Endothelial cell (in vitro differentiated cells): ENCODE results near the gene NTM. TPM values are rescaled to one million over a fixed set of nuclear protein-coding genes. Genes with fewer than 3 reads are reported as not detected.

Experiments used
- DNase-seq: peaks from one replicate; pipeline ENCODE4 v3.0.0; 2021; ENCODE audit warnings: low spot score
- H3K27ac Mint-ChIP-seq: one replicate; pipeline ENCODE4 v1.8.0; 2021; ENCODE audit warnings: mixed read lengths, inconsistent platforms; ENCODE audit not compliant: unreplicated experiment
- H3K27me3 Mint-ChIP-seq: one replicate; pipeline ENCODE4 v1.8.0; 2021; ENCODE audit warnings: mild to moderate bottlenecking, moderate library complexity, mixed read lengths, inconsistent platforms; ENCODE audit not compliant: unreplicated experiment
- H3K36me3 Mint-ChIP-seq: one replicate; pipeline ENCODE4 v1.8.0; 2021; ENCODE audit warnings: mild to moderate bottlenecking, low read depth, mixed read lengths, inconsistent platforms; ENCODE audit not compliant: unreplicated experiment
- H3K4me1 Mint-ChIP-seq: one replicate; pipeline ENCODE4 v1.8.0; 2021; ENCODE audit warnings: mild to moderate bottlenecking, mixed read lengths, inconsistent platforms; ENCODE audit not compliant: unreplicated experiment
- H3K4me3 Mint-ChIP-seq: one replicate; pipeline ENCODE4 v1.8.0; 2021; ENCODE audit warnings: mild to moderate bottlenecking, mixed read lengths, inconsistent platforms; ENCODE audit not compliant: unreplicated experiment
- H3K9me3 Mint-ChIP-seq: one replicate; pipeline ENCODE4 v1.8.0; 2021; ENCODE audit warnings: mixed read lengths, inconsistent platforms; ENCODE audit not compliant: unreplicated experiment
- CTCF ChIP-seq: fragments of 200-600 bp; sonication (generic); IDR thresholded peaks from one replicate; pipeline ENCODE4 v1.5.0; 2021; ENCODE audit warnings: antibody characterized with exemption; ENCODE audit not compliant: unreplicated experiment
- total RNA-seq: library from RNA; stranded (reverse); fragmentation: NEBNext Ultra II Directional; extraction: Animal tissue kit (Norgen Biotek cat#: 25700); gene quantifications from one replicate; pipeline ENCODE4 v1.2.1, GENCODE V29; 2021; ENCODE audit not compliant: unreplicated experiment

Gene NTM
- total RNA-seq, 1 donor from 2014 or later: 3.6 TPM

GRCh38 chr11:131595797-131596196 lies 225.4 kb downstream of the NTM start:
- TF ChIP-seq CTCF: no peak
- Mint-ChIP-seq H3K27me3 (peaks cover 1% of the 10 kb centered on the region), H3K4me1 (peaks cover 7% of the 10 kb centered on the region), H3K36me3 (no peaks in the 10 kb centered on the region), H3K9me3 (no peaks in the 10 kb centered on the region), H3K27ac (no peak overlapping the region), H3K4me3 (no peak overlapping the region)
- no peak for DNase-seq

DNA sequence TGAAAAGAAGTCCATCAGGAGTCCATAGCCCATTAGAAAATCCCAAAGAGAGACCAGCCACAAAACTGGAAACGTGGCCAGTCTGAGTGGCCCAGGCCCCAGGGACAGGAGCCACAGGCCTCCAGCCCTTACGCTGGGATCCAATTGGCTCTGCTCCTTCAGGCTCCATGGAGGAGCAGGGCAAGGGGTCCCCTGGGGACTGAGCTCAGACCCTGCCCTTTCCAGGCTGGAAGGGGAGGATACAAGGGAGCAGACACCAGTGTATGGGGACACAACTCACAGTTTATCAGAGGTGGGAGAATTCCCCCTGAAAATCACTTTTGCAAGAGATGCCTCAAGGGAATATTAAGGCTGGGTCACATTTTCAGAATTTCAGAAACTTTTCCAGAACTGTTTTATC lies 227.5 kb downstream of the NTM start:
- H3K4me1 Mint-ChIP-seq: peaks cover under 1% of the 10 kb centered on the region
- H3K27me3 Mint-ChIP-seq: no peaks in the 10 kb centered on the region
- H3K9me3 Mint-ChIP-seq: no peaks in the 10 kb centered on the region

GRCh38 chr11:131598305-131598704 lies 227.9 kb downstream of the NTM start:
- Mint-ChIP-seq H3K4me1 (no peaks in the 10 kb centered on the region), H3K36me3 (no peaks in the 10 kb centered on the region), H3K9me3 (no peaks in the 10 kb centered on the region), H3K4me3 (no peak overlapping the region), H3K27me3 (no peaks in the 10 kb centered on the region), H3K27ac (no peak overlapping the region)
- no peak for DNase-seq
- no peak for TF ChIP-seq CTCF

More for the DNA sequence above, 227.5 kb downstream of the NTM start:
- TF ChIP-seq CTCF: no peak
- DNase-seq: no peak
- Mint-ChIP-seq H3K36me3 (no peaks in the 10 kb centered on the region), H3K4me3 (no peak overlapping the region), H3K27ac (no peak overlapping the region)

DNA sequence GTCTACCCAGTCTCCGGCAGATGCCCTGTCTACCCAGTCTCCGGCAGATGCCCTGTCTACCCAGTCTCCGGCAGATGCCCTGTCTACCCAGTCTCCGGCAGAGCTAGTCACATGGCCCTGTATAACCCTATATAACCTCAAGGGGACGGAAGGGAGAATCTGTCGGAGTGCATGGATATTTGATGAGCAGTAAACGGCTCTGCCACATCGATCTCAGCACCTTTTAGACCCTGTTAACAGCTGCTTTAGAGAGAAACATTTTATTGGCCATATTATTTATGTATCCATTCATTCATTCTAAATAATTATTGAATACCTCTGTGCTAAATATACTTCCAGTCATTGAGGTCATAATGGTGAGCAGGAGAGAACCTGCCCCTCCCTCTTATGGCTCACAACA lies 228.9 kb downstream of the NTM start:
- Mint-ChIP-seq H3K4me1 (no peaks in the 10 kb centered on the region), H3K27me3 (no peaks in the 10 kb centered on the region), H3K27ac (no peak overlapping the region), H3K36me3 (no peaks in the 10 kb centered on the region), H3K9me3 (no peaks in the 10 kb centered on the region), H3K4me3 (no peak overlapping the region)
- no peak for TF ChIP-seq CTCF
- no peak for DNase-seq

DNA sequence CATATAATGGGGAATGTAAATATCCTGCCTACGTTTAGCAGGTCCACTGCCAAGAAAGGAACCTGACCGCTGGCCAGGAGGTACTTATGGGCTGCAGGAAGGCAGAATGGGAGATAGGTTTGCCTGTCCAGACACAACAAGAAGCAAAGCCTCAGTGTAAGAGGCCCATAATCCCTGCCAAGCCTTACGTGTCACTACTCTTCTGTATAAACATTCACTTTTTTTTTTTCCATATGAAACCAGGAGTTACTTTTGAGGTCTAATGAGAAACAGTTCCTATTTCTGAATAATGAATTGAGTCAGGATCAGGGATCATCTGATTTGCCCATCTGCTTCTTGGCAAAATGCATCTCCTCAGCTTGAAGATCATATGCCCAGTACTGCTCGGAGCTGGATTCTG lies 230.2 kb downstream of the NTM start:
- H3K36me3 Mint-ChIP-seq: no peaks in the 10 kb centered on the region
- no peaks in the 10 kb centered on the region for H3K4me1 Mint-ChIP-seq
- no peak overlapping the region for H3K27ac Mint-ChIP-seq
- TF ChIP-seq CTCF: no peak
- no peaks in the 10 kb centered on the region for H3K27me3 Mint-ChIP-seq
- DNase-seq: no peak
- no peaks in the 10 kb centered on the region for H3K9me3 Mint-ChIP-seq
- no peak overlapping the region for H3K4me3 Mint-ChIP-seq
